GM08714 (cell line): Measurements from ENCODE around the gene CTBP2.

Experiments
- H3K4me3 ChIP-seq: fragments of 200-500 bp; sonication (Bioruptor generic); 2 replicates; pipeline ENCODE4 v1.5.1; 2014; ENCODE audit warnings: mild to moderate bottlenecking, low read length, inconsistent platforms
- ZNF274 ChIP-seq: IDR thresholded peaks from 2 replicates; pipeline ENCODE4 v1.6.1; 2012; ENCODE audit warnings: mild to moderate bottlenecking, low read depth, low read length

CTBP2 gene

DNA sequence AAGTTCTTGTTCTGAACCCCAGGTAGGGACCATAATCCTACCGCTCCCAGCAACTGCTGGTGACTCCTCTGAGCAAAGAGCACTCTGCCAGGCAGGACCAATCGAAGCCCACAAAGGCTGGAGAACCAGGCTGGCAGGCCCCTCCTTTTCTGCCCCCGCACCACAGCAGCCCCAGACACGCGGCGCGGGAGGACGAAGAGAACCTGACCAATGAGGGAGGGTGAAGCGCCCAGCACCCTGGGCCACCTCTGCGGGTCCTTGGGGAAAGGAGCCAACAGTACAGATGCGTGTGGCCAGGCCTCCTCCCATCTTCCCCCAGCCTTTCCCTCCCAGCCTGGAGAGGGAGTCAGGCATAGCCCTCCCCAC, 25.9 kb downstream of the CTBP2 start:
- TF ChIP-seq ZNF274 = no peak
- no peak overlapping the region for H3K4me3 ChIP-seq

- TF ChIP-seq ZNF274 = no peak
- no peak overlapping the region for H3K4me3 ChIP-seq
Observed at GRCh38 chr10:125133696-125134482, 26.5 kb downstream of the CTBP2 start.

- no peak for TF ChIP-seq ZNF274
- H3K4me3 ChIP-seq = no peak overlapping the region
Observed at GRCh38 chr10:125132344-125132743, 28.0 kb downstream of the CTBP2 start.

GRCh38 chr10:125130916-125131315, 29.4 kb downstream of the CTBP2 start:
- no peak for TF ChIP-seq ZNF274
- no peak overlapping the region for H3K4me3 ChIP-seq

DNA sequence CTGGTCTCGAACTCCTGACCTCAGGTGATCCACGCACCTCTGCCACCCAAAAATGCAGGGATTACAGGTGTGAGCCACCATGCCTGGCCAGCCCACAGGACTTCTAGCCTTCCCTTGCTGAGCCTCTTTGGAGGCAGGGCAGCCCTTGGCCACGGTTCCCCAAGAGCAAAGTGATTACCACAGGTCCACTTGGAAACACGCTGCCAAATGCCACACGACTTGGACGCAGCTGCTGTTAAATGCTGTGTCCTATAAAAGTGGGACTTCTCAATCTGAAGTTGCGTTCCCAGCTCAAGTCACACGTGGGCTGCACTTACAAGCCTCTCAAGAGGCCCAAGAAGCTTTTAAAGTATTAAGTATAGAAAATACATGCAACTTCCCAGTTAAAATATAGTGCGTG, 30.1 kb downstream of the CTBP2 start:
- H3K4me3 ChIP-seq = no peak overlapping the region
- no peak for TF ChIP-seq ZNF274

DNA sequence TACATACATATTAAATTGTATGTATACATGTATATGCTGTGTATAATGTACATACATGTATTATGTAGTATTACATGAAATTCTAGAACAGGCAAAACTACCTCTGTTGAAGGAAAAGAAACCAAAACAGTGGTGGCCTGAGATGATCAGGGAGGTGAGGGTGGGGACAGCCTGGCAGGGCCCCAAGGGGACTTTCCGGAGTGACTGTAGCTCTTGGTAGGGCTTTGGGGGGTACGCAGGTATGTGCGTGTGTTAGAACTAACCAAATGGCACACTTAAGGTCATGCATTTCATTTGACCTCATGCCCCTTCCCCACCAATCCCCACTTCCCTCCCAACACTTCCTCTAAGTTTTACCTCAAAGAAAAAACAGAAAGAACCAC, 31.3 kb downstream of the CTBP2 start:
- no peak for TF ChIP-seq ZNF274
- no peak overlapping the region for H3K4me3 ChIP-seq

DNA sequence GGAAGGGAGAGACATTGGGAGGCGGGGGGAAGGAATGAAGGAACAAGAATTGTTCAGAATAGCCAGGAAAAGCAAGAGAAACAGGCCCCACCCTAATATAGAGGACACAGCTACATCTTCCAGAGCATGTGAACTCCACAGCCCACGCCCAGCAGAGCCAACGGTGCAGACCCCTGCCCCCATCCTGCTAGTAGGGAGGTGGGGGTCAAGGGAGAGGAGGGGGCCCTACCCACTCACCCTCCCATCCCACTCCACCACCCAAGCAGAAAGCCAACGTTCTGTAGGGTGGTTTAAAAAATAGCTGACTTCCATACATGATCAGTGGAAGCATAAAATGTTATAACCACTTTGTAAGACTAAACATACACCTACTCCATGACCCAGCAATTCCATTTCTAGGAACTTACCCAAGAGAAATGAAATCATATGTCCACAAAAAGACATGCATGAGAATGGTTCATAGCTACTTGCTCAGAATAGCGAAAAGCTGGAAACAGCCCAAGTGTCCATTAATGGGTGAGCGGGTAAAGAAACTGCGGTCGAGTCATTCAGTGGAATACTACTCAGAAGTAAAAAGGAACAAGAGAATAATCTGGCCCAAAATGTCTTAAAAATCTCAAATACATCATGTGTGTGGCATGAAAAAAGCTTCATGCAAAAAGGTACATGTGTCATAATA, 31.8 kb downstream of the CTBP2 start:
- H3K4me3 ChIP-seq = no peak overlapping the region
- TF ChIP-seq ZNF274 = no peak

DNA sequence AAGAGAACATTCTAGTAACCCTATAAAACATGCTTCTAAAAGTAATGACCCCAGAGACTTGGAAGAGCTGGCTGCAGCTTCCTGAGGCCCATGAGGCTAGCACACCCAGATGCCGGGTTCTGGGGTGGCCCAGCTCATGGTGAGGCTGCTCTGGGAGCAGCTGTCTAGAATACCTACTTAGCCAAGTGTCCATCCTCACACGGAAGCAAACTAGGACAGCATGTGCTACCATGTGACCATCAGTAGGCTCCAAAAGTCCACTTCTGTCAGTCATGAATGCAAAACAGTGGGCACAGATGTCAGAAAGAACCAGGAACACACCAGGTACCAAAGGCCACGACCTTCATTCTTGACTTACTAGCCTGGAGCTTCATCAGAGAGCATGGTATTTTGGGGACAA, 32.4 kb downstream of the CTBP2 start:
- H3K4me3 ChIP-seq = no peak overlapping the region
- no peak for TF ChIP-seq ZNF274

GRCh38 chr10:125127110-125127509, 33.3 kb downstream of the CTBP2 start:
- no peak for TF ChIP-seq ZNF274
- H3K4me3 ChIP-seq = no peak overlapping the region

DNA sequence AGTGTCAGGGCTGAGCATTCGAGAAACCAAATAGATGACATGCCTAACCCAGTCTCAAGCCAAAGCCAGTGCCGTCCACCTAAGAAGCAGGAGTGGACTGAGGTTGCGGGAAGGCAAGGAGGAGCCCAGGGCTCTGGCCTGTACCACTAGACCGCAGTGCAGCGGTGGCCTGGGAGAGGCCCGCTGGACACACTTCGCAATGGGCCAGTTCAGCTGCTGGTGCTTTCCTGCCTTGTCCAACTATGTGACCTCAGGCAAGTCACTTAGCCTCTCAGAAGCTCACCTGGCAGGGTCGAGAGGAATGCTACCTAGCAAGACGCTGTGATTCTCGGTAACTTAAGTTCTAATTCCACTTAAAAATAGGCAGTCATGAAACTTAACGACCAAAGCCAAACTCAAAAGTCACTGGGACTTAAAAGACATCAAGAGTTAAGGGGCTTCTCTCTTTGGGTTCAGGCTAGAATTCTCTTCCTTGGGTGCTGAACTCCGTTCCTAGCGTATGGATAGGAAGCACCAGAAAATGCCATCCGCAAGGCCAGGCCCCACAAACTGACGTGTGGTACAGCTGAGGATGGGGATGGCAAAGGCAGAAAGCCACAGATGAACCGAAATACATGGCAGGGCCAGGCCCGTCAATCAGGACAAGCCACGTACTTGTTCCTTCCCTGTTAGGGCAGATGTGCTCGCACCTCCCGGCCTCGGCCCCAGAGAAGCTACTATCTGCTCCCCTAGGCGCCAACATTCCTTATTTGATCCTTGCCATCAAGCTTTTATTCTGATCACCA, 34.2 kb downstream of the CTBP2 start:
- TF ChIP-seq ZNF274 = no peak
- no peak overlapping the region for H3K4me3 ChIP-seq

DNA sequence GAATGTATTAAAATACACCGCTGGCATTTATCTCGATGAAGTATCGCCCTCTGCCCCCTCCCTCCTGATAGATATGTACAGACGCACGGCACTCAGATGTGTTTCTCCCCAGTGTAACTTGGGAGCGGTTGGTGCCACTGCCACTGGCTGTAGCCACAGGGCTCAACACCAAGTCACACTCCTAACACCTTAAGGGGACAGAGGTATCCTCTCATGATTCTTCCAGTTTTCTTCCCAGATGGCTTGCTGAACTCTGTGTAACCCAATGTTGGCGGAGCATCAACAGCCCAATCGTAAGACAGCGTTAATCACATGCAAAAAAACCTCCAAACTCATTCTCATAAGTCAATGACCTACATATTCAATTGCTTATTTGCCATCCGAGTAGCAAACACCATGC, 35.5 kb downstream of the CTBP2 start:
- no peak overlapping the region for H3K4me3 ChIP-seq

GRCh38 chr10:125124115-125124487, 36.3 kb downstream of the CTBP2 start:
- no peak for TF ChIP-seq ZNF274
- no peak overlapping the region for H3K4me3 ChIP-seq

More for the DNA sequence above, 35.5 kb downstream of the CTBP2 start:
- no peak for TF ChIP-seq ZNF274

DNA sequence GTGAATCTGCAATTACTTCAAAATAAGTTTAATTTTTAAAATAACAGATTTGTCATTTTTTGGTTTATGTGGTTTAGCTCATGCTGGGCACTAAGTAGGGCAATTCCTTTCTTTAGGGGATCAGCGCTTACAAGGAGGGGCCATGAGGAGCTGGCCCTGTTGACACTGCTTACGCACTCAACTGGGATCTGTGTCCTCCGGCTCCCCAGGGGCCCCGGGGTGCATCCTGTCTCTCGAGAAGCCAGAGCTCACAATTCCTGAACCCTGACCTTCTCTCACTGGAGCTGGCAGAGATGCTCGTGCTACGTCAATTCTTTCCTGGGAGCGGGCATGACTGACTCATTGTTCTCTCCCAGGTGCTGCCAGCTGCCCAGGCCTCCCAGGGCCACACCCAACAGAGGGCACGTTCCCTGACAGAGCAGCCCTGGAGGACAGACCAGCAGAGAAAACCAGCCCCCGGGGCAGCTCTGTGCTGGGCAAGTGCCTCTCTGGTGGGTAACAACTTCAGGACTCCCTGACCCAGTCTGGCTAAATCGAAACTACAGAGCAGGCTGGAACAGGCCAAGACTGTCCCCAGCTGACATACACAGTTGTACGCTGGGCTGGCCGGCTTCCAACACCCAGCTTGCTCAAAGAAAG, 36.8 kb downstream of the CTBP2 start:
- no peak overlapping the region for H3K4me3 ChIP-seq
- no peak for TF ChIP-seq ZNF274

DNA sequence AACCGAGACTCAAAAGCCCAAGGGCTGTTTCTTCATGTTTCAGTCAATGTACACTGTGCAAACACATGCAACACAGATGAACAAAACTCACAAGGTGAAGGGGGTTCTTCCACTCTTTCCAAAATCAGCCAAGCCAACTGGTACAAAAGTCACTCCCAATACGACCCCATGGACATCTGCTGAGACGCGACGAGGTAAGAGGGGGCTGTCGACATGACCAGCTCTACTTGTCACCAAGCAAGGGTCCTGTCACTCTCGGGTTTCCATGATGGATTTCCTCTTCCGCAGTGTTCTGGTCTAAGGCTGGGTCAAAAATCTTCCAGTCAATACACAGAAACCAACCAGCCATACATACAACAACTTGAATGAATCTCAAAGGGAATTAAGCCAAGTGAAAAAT, 37.8 kb downstream of the CTBP2 start:
- no peak for TF ChIP-seq ZNF274
- no peak overlapping the region for H3K4me3 ChIP-seq
